Measurements from ENCODE around the gene LIPC. TPM values are rescaled to one million over a fixed set of nuclear protein-coding genes. Genes with fewer than 3 reads are reported as not detected.

LIPC gene
- total RNA-seq, 3 donors from 2014 or later: 2.3 to 9.3 (median 3.4) TPM

- no peak for ATAC-seq
Observed at GRCh38 chr15:58473724-58474123, 41.9 kb downstream of the LIPC start.

DNA sequence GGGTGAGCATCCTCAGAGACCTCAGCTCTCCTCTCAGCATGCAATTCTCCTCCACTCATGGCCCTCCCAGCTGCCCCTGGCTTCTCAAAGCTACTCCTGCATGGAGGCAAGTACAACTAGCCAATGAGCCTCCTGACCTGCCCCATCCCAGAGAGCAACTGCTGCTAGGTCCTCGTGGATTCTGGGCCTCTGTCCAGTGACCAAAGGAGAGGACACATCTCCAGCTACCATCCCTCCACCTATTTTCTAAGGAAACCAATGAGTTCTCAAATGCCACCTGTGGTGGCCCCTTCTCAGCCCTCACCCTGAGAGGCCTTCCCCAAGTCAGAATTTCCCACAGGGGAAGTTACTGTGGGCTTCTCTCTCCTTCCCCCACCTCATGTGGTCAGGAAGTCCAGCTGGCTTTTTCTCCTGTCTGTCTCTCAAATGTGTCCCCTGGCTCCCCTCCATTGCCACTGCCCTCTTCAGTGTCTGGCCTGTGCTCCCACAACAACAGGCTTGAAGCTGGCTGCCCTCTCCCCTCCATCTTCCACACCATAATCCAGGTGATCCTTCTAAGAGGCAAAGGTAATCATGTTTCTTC, 43.0 kb downstream of the LIPC start:
- Histone ChIP-seq H3K4me1 (ENCODE audit: low read depth) (peaks cover 3% of the 10 kb centered on the region), H3K4me3 (no peak overlapping the region), H3K36me3 (ENCODE audit: low read depth) (no peaks in the 10 kb centered on the region), H3K9me3 (no peaks in the 10 kb centered on the region)
- DNase-seq: no peak
- intact Hi-C loops (cut with DNase I, micrococcal nuclease): no loop called here
- no peak for ATAC-seq
- TF ChIP-seq CTCF (IDR thresholded peaks at IDR 0.05): no peak

More at GRCh38 chr15:58473724-58474123, 41.9 kb downstream of the LIPC start:
- peaks cover 3% of the 10 kb centered on the region for H3K4me1 ChIP-seq (ENCODE audit: low read depth)
- intact Hi-C loops (cut with DNase I, micrococcal nuclease): no loop called here
- H3K9me3 ChIP-seq: no peaks in the 10 kb centered on the region
- no peaks in the 10 kb centered on the region for H3K36me3 ChIP-seq (ENCODE audit: low read depth)
- TF ChIP-seq CTCF (IDR thresholded peaks at IDR 0.05): no peak
- no peak overlapping the region for H3K4me3 ChIP-seq
- DNase-seq: no peak

DNA sequence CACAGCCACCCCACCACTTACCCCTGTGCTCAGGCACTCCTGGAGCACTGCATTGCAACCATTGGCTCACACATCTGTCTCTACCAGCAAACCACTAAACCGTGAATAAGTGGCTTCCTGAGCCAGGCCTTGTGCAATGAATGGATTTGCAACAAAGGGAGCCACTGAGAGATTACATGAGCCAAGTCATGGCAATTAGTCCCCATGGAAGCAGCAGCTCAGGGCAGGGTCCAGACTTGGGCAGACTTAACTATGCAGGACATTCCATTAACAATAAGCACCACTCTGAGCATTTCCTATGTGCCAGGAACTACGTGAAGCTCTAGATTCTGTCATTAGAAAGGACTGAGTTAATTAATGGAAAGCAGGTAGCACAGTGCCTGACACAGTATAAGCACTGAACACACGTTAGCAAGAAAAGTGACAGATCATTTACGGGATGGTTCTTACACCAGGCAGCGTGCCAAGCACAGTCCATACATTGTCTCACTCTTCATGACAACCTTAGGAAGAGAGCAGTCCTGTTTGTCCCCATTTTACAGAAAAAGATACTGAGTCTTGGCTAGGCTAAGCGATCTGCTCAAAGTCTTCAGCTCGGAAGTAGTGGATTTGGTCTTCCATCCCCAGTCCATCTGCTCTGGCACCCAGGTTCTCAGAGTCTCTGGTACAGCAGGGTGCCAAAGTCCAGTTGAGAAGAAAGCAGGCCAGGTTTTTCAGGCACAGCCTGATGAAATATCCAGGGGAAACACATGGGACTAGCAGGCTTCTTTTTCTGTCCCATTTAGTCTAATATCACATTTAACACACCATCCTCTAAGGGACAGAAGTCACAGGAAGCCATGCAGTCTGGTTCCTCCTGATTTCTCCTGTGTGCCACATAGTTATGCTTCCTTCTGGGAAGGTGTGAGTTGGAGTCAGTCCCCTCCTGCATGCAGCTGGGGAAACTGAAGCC, 44.1 kb downstream of the LIPC start:
- DNase-seq (no peak), ATAC-seq (peak; percentile 48)
- no peak for TF ChIP-seq CTCF (IDR thresholded peaks at IDR 0.05)
- Histone ChIP-seq H3K4me1 (ENCODE audit: low read depth) (no peaks in the 10 kb centered on the region), H3K9me3 (no peaks in the 10 kb centered on the region), H3K4me3 (no peak overlapping the region), H3K36me3 (ENCODE audit: low read depth) (no peaks in the 10 kb centered on the region)
- intact Hi-C loops (cut with DNase I, micrococcal nuclease): no loop called here

GRCh38 chr15:58476525-58477162, 44.9 kb downstream of the LIPC start:
- ATAC-seq: no peak

DNA sequence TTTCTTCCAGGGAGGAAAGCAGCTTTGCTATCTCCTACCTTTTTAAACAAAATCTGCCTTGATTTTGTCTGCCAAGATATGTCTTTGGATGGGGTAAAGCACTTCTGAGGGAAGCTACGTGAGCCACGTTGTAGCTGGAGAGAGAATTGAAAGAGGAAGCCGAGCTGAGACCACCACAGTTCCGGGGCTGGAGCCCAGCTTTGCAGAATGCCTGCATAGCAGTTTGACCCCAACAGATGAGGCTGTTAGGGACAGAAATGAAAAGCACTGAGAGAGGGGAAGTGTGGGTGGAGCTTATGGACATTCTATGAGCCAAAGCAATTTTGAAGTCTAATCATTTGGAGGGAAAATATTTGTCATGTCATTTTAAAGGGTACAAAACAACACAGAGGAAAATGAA, 45.4 kb downstream of the LIPC start:
- Histone ChIP-seq H3K36me3 (ENCODE audit: low read depth) (no peaks in the 10 kb centered on the region), H3K4me1 (ENCODE audit: low read depth) (no peaks in the 10 kb centered on the region), H3K9me3 (no peaks in the 10 kb centered on the region), H3K4me3 (no peak overlapping the region)
- ATAC-seq (no peak), DNase-seq (no peak)
- intact Hi-C loops (cut with DNase I, micrococcal nuclease): no loop called here
- TF ChIP-seq CTCF (IDR thresholded peaks at IDR 0.05): no peak

More at GRCh38 chr15:58476525-58477162, 44.9 kb downstream of the LIPC start:
- Histone ChIP-seq H3K36me3 (ENCODE audit: low read depth) (no peaks in the 10 kb centered on the region), H3K9me3 (no peaks in the 10 kb centered on the region), H3K4me3 (no peak overlapping the region), H3K4me1 (ENCODE audit: low read depth) (no peaks in the 10 kb centered on the region)
- no peak for DNase-seq
- no peak for TF ChIP-seq CTCF (IDR thresholded peaks at IDR 0.05)
- intact Hi-C loops (cut with DNase I, micrococcal nuclease): no loop called here
